ENCODE measurements around the gene HOATZ.

The HOATZ gene

DNA sequence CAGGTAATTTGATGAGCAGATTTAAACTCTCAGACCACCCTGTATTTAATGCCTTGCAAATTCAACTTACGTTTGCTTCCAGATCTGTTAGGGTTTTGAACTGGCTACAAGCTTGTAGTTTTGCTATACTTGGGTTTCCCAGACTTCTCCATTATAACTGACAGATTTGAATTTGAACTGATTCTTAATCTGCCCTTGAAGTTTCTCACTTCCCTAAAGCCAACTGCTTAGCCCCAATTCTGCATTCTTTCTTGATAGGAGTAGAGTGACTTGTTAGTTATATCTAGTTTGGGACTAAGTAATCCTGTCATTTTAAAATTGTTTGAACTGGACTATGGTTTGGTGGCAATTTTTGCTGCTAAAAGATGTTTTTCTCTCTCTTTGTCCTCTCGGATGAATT, 35.7 kb downstream of the HOATZ start:
- FAIRE-seq, result no peak

DNA sequence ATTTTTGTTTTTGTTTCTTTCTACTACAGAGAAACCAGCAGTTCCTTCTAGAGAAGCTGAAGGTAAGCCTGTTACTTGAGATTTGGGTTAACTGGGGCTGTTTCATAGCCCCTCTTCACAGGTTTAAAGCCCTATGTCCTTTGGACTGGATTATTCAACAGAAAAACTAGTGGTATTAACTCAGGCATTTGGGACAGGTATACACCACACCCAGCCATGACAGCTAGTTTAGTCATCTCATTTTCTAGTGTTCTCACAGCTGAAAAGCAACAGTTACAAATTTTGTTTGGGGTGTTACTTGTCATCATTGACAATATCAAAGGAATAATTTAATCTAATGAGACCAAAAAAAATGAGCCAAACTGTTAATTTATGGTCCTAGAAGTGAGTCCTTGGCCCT, 40.0 kb downstream of the HOATZ start:
- no peak for FAIRE-seq

DNA sequence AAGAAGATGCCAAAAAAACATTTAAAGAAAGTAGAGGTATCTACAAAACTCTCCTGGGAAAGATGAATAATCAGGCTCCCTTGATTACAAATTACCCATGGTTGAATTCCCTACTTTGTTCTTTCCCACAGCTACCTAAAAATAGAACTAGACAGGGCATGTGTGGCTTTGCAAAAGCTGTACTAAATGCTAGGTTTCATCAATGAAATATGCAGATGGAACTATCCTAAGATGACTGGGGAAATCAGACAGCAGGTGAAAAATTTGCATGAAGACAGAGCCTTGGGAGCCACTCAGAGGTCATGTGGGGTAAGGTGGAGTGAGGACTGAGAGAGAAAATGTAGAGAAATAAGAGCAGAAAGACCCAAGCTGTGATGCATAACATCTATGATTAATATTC, 40.7 kb downstream of the HOATZ start:
- no peak for FAIRE-seq

GRCh38 chr11:111557425-111558111, 43.0 kb downstream of the HOATZ start:
- FAIRE-seq, result no peak

- no peak for FAIRE-seq
Measured at GRCh38 chr11:111559800-111560464, 45.4 kb downstream of the HOATZ start.

DNA sequence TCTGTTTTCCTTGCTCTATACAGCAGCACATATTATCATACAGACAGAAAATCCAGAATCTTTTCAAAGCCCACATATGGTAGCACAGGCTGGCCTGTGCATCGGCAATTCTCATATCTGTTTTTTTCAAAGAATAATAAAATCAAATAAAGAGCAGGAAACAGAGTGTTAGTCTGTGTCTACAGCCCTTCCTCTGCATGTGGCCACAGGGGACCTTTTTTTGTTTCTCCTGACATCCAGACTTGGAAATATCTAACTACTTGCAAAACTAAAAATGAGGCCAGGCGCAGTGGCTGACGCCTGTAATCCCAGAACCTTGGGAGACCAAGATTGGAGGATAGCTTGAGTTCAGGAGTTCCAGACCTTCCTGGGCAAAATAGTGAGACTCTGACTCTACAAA, 46.2 kb downstream of the HOATZ start:
- FAIRE-seq, result no peak

GRCh38 chr11:111561306-111561705, 46.7 kb downstream of the HOATZ start:
- no peak for FAIRE-seq

GRCh38 chr11:111561791-111562325, 47.3 kb downstream of the HOATZ start:
- FAIRE-seq, result no peak

GRCh38 chr11:111562692-111563389, 48.3 kb downstream of the HOATZ start:
- FAIRE-seq, result no peak

GRCh38 chr11:111565114-111565720, 50.6 kb downstream of the HOATZ start:
- FAIRE-seq, result peak; percentile 80

DNA sequence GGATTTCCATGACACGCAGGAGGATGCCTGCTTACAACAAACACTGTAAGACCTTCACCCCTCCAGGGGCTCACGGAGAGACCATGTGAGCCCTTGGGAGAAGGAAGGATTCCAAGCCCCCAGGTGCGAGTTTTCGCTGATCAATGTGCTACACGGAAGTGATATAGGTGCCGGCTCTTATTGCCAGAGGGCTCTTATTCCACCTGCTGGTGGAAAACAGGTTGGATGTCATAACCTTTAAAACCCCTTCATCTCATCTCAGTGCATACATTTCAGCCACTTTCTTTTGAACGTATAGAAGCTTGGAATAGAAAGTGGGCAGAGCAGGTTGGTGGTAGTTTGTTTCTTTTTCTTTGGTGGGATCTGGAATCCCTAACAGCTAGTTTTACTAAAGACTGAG, 51.7 kb downstream of the HOATZ start:
- no peak for FAIRE-seq

GRCh38 chr11:111569476-111569875, 54.9 kb downstream of the HOATZ start:
- FAIRE-seq, result peak; percentile 91

GRCh38 chr11:111570796-111571195, 56.2 kb downstream of the HOATZ start:
- no peak for FAIRE-seq

- no peak for FAIRE-seq
Measured at GRCh38 chr11:111571829-111572501, 57.4 kb downstream of the HOATZ start.

- no peak for FAIRE-seq
Measured at GRCh38 chr11:111572581-111572980, 58.0 kb downstream of the HOATZ start.

- FAIRE-seq, result no peak
Measured at GRCh38 chr11:111573821-111574249, 59.3 kb downstream of the HOATZ start.

DNA sequence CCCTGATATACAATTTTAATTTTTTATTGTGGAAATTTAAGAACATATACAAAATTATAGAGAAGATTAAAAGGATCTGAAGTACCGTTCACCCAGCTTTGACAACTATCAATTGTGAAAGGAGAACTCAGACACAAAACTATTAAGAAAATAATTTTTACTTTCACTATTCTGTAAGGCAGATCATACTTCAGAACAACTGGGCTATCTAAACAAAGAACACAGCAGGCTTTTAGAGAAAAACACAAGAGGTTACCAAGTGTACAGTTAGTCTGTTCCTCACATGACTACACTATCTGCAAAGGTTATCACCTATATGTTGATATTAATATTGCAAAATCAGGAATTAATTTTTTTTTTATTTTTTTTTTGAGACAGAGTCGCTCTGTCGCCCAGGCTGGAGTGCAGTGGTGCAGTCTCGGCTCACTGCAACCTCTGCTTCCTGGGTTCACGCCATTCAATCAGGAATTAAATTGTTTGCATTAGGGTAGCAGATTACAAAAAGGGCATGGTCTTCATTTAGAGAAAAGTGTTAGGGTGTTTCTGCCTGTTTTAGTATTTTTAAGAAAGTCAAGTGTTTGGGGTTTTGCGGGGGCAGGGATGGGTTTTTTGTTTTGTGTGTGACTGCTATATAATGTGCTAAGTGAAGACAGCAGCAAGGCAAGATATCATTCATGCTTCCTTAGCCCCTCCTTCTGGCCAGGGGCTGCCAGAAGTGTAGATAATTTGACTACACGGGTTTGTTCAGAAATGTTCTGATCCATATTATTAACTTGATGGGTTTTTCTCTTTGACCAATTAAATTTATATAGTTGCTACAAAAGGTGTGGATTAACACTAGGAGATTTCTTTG, 60.0 kb downstream of the HOATZ start:
- FAIRE-seq, result no peak

- no peak for FAIRE-seq
Measured at GRCh38 chr11:111575740-111576139, 61.2 kb downstream of the HOATZ start.

DNA sequence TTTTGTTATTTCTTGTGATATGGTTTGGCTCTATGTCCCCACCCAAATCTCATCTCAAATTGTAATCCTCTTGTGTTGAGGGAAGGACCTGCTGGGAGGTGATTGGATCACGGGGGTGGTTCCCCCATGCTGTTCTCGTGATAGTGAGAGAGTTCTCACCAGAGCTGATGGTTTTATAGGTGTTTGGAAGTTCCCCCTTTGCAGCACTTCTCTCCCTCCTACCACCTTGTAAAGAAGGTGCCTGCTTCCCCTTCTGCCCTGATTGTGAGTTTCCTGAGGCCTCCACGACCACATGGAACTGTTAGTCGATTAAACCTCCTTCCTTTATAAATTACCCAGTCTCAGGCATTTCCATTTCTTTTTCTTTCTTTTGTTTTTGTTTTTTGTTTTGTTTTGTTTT, 63.2 kb downstream of the HOATZ start:
- FAIRE-seq, result no peak

- no peak for FAIRE-seq
Measured at GRCh38 chr11:111581341-111581740, 66.8 kb downstream of the HOATZ start.

GRCh38 chr11:111582163-111582562, 67.6 kb downstream of the HOATZ start:
- no peak for FAIRE-seq

DNA sequence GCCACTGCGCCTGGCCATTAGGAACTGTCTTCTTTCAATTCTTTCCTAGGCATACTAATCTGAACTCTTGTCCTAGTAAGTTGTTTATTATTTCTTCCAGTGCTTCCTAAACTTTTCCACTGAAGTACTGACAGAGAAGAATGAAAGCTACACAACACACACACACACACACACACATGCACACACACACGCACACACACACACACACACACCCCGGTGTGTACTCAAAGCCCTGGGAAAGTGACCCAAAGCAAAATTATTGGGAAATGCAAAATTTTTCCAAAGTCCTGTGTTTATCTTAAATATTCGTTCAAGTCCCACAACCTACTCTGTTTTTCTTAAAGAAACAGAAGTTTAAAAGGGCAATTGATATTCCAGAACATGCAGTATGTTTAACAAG, 68.3 kb downstream of the HOATZ start:
- no peak for FAIRE-seq

All from endometrium (tissue), 2 donors.